ENCODE measurements around the gene TRIM47.

DNA sequence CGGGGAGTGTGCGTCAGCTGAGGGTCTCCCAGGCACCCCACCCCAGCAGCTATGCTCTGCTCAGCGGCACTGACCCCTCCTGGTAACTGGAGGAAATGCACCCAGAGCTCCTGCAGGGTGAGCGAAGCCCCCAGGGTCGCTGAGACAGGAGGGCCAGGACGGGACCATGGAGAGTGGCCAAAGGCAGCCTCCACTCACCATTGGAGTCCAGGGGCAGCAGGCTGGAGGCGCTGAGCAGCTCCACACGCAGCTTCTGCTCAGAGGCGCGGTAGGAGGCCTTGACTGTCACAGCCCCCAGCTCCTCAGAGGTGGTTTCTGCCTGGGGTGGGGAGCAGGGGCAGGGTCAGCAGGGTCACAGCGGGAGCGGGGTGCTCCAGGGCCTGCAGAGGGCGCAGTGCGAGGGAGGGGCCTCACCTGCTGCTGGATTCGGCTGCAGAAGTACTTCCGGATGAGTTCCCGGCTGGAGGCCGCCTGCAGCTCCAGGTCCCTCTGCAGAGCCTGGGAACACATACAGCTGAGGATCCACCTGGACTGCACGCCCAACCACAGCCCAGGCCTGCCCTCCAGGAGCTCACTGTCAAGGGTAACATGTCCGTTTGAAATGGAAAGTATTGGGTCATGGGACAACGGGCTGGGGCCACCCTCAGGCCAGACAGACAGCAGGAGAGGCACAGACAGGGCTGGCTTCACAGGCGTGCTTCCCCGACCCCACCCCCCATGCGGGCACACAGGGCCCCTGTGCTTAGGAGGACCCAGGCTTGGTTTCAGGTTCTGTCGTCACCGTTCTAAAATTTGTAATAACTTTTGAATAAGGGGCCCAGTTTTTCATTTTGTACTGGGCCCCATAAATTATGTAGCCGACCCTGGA lies 48.0 kb downstream of the TRIM47 start:
- TF ChIP-seq, protein P1, sequence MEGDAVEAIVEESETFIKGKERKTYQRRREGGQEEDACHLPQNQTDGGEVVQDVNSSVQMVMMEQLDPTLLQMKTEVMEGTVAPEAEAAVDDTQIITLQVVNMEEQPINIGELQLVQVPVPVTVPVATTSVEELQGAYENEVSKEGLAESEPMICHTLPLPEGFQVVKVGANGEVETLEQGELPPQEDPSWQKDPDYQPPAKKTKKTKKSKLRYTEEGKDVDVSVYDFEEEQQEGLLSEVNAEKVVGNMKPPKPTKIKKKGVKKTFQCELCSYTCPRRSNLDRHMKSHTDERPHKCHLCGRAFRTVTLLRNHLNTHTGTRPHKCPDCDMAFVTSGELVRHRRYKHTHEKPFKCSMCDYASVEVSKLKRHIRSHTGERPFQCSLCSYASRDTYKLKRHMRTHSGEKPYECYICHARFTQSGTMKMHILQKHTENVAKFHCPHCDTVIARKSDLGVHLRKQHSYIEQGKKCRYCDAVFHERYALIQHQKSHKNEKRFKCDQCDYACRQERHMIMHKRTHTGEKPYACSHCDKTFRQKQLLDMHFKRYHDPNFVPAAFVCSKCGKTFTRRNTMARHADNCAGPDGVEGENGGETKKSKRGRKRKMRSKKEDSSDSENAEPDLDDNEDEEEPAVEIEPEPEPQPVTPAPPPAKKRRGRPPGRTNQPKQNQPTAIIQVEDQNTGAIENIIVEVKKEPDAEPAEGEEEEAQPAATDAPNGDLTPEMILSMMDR (IDR thresholded peaks at IDR 0.05), result no peak
- no peak for TF ChIP-seq POLR2A (IDR thresholded peaks at IDR 0.05)

Measured in lower leg skin (tissue), 3 donors.